Cardiac fibroblast (primary cell): Measurements from ENCODE around the gene PISD.

ENCODE experiments used
- DNase-seq, 2 donors: peaks; one replicate each; pipeline versions ENCODE4 v3.0.0 to v3.0.0-alpha.2; 2010; ENCODE audit warnings: low read depth in 2 of 2
- H3K4me3 ChIP-seq, 2 donors: replicated peaks in 1 of 2; 1 replicate in 1 of 2; 2 replicates in 1 of 2; pipeline ENCODE4 v1.5.1; 2011; ENCODE audit warnings: low read depth in 2 of 2, low read length in 2 of 2, mild to moderate bottlenecking in 2 of 2, moderate library complexity in 1 of 2
- TF ChIP-seq, protein P1 (sequence below): IDR thresholded peaks from one replicate; pipeline ENCODE4 v1.5.1; 2011; ENCODE audit warnings: low read depth, mild to moderate bottlenecking, low read length, inconsistent platforms

PISD gene

DNA sequence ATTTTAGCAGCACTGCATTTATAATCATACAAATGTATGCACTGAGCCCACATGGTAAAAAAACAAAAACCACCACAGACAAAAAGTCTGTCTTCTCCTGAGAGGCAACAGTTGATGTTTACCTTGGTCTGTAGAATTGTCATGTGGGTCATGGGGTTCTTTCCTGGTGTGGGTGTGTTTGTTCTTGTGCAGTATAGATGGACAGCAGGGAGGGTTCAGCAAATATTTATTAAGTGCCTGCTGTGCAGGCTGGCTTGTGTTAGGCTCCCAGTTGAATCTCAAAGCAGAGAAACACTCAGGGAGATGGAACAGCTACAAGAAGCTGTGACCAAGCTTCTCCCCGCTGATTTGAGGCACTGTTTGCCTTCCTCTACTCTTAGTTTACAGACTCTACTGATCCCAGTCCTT, 82.2 kb downstream of the PISD start:
- no peak for DNase-seq
- no peak overlapping the region for H3K4me3 ChIP-seq
- TF ChIP-seq, protein P1, sequence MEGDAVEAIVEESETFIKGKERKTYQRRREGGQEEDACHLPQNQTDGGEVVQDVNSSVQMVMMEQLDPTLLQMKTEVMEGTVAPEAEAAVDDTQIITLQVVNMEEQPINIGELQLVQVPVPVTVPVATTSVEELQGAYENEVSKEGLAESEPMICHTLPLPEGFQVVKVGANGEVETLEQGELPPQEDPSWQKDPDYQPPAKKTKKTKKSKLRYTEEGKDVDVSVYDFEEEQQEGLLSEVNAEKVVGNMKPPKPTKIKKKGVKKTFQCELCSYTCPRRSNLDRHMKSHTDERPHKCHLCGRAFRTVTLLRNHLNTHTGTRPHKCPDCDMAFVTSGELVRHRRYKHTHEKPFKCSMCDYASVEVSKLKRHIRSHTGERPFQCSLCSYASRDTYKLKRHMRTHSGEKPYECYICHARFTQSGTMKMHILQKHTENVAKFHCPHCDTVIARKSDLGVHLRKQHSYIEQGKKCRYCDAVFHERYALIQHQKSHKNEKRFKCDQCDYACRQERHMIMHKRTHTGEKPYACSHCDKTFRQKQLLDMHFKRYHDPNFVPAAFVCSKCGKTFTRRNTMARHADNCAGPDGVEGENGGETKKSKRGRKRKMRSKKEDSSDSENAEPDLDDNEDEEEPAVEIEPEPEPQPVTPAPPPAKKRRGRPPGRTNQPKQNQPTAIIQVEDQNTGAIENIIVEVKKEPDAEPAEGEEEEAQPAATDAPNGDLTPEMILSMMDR = no peak

DNA sequence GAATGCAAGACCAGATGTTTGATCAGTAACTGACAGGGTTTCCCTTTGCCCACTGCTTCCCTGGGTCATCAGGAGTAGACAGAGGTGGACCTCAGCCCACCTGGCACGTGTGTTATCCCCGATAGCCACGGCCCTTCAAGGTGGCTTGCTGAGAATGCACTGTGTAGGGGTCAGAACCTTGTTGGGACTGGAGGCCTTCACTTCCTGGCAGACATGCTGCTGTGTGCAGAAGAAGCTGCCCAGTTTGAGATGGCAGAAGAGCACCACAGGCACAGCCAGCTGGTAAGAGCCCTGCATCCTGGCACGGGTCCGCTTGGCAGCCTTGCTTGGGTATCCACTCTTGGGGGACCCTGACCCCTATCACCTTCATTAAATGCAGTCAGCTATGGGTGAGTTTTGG, 83.8 kb downstream of the PISD start:
- no peak for DNase-seq
- H3K4me3 ChIP-seq = no peak overlapping the region
- TF ChIP-seq, protein P1 = no peak

DNA sequence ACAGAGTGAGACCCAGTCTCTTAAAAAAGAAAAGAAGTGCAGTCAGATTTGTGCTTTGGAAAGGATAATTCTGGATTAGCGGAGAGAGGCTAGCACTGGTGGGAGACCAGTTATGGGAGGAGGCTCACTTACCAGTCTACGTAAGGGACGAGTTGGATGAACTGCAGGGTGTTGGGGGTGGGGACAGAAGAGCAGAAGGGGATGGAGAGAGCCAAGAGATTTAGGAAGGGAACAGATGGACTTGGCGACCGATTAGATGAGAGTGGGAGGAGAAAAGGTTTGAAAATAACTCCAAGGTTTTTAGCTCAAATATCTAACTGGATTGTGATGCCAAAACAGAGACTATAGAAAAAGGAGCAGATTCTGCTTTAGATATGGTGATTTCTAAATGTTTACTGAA, 84.3 kb downstream of the PISD start:
- H3K4me3 ChIP-seq = no peak overlapping the region
- no peak for DNase-seq
- TF ChIP-seq, protein P1 = no peak

DNA sequence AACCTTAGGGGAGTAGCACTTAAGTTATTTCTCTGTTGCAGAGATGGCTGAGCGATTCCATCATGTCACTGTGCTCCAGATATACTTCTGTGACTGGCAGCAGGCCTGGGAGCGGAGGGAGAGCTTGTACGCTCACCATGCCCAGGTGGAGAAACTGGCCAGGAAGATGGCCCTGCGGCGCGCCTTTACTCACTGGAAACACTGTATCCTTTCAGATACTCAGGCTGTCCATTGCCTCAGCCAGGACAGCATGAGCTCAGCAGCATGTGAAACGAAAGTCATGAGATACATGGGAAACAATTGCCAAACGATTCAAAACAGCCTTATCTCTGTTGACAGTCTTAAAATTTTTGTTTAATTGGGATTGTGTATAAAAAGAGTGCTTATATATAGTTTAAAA, 86.8 kb downstream of the PISD start:
- TF ChIP-seq, protein P1 = no peak
- no peak overlapping the region for H3K4me3 ChIP-seq
- no peak for DNase-seq

DNA sequence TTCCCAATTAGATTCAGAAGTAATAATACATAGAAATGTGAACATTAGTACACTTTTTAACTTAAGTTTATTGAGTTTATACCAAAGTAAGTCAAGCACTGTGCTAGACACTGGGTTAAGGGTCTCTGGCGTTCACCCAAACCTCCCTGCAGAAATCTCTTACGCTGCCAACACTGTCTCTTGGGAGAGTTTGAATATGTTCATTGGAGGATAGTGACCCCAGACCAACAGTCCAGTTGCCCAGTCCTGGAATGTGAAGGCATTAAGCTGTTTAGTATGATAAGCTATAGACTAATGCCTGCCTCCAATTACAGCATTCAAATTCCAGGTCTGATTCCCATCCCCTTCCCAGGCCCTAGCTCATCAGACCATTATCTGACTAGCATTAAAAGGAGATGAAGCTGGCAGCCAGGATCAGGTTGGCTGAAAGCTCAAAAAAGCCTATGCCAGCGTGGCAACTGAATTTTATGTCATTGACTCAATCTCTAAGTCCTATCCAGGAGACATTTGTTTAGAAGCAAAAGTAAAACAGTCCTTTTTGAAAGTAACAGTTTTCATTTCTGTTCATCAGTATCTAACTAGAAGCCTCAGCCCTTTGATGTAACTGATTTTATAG, 87.9 kb downstream of the PISD start:
- TF ChIP-seq, protein P1 = no peak
- DNase-seq = peak; percentile 15 to 89
- no peak overlapping the region for H3K4me3 ChIP-seq

DNA sequence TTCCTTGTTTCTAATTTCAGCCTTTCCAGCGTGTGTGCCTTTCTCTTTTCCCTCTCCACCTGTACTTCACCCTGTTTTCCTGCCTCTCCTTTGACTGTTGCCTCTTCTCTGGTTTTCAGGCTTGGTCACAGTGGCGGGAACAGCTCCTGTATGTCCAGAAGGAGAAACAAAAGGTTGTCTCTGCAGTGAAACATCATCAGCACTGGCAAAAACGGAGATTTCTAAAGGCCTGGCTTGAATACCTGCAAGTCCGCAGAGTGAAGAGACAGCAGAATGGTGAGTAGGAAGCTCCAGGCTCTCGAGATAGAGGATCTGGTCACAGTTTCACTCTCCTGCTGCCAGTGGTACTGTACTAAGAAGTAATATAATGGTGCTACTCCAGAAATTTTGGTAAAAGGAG, 89.1 kb downstream of the PISD start:
- TF ChIP-seq, protein P1 = no peak
- DNase-seq = no peak
- H3K4me3 ChIP-seq = no peak overlapping the region

DNA sequence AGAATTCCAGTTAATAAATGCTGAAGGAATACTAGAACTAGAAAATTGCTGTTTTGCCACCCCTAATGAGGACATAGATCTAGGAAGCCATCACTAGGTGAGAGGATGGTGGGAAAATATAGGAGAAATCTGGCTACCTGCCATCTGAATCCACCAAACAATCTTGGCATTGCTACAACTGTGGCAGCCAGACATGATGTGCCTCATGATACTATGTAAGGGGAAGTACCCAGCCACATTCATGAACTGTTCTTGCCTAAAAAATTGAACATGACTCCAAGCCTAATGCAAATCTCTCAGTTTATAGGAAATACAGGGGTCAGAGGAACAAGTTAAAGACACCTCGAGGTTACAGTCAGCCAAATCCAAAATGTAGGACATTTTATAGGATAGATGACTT, 92.9 kb downstream of the PISD start:
- TF ChIP-seq, protein P1 = no peak
- DNase-seq = peak in 1 of 2 donors; percentile 16
- H3K4me3 ChIP-seq = no peak overlapping the region
